Neuronal stem cell (in vitro differentiated cells): ENCODE measurements around the gene DENND2C.

Experiments
- DNase-seq: peaks from one replicate; pipeline ENCODE4 v3.0.0-alpha.2; 2013; ENCODE audit warnings: low spot score
- H2AFZ ChIP-seq: one replicate; pipeline ENCODE4 v1.6.1; 2013; ENCODE audit warnings: mild to moderate bottlenecking, low read length, inconsistent platforms
- H2AK5ac ChIP-seq: 2 replicates; pipeline ENCODE4 v1.6.1; 2013; ENCODE audit warnings: low read depth, mild to moderate bottlenecking, inconsistent platforms, low read length, moderate library complexity, mixed read lengths
- H2BK120ac ChIP-seq: 2 replicates; pipeline ENCODE4 v1.6.1; 2013; ENCODE audit warnings: low read depth, mild to moderate bottlenecking, inconsistent platforms, low read length, moderate library complexity, mixed read lengths
- H2BK12ac ChIP-seq: one replicate; pipeline ENCODE4 v1.6.1; 2013; ENCODE audit warnings: low read length, inconsistent platforms
- H2BK15ac ChIP-seq: 2 replicates; pipeline ENCODE4 v1.6.1; 2013; ENCODE audit warnings: mild to moderate bottlenecking, low read length, inconsistent platforms, mixed read lengths
- H2BK5ac ChIP-seq: one replicate; pipeline ENCODE4 v1.6.1; 2013; ENCODE audit warnings: inconsistent platforms, mild to moderate bottlenecking, low read length, moderate library complexity
- H3K14ac ChIP-seq: one replicate; pipeline ENCODE4 v1.6.1; 2013; ENCODE audit warnings: low read length, inconsistent platforms
- H3K18ac ChIP-seq: 2 replicates; pipeline ENCODE4 v1.6.1; 2013; ENCODE audit warnings: low read length, inconsistent platforms
- H3K23ac ChIP-seq: 2 replicates; pipeline ENCODE4 v1.6.1; 2013; ENCODE audit warnings: low read depth, mild to moderate bottlenecking, mixed read lengths, low read length, inconsistent platforms; ENCODE audit not compliant: poor library complexity
- H3K27ac ChIP-seq: replicated peaks from 3 replicates; pipeline ENCODE4 v1.5.1; 2013; ENCODE audit warnings: low read length, inconsistent platforms
- H3K27me3 ChIP-seq, 3 experiments: 2 replicates each; pipeline ENCODE4 v1.6.1; 2013; ENCODE audit warnings: low read length in 3 of 3, mild to moderate bottlenecking in 2 of 3, inconsistent platforms in 1 of 3, low read depth in 1 of 3, mixed read lengths in 1 of 3, moderate library complexity in 1 of 3; ENCODE audit not compliant: control insufficient read depth in 3 of 3, insufficient read depth in 3 of 3
- H3K36me3 ChIP-seq, 2 donors: replicated peaks in 1 of 2; 2 replicates each; pipeline ENCODE4 v1.6.1; 2013; ENCODE audit warnings: low read length in 2 of 2; ENCODE audit not compliant: control insufficient read depth in 2 of 2, insufficient read depth in 2 of 2
- H3K4ac ChIP-seq: 2 replicates; pipeline ENCODE4 v1.6.1; 2013; ENCODE audit warnings: inconsistent platforms, mild to moderate bottlenecking, low read length, moderate library complexity
- H3K4me1 ChIP-seq, 2 donors: 1 replicate in 1 of 2; 2 replicates in 1 of 2; pipeline ENCODE4 v1.6.1; 2013; ENCODE audit warnings: low read length in 2 of 2, low read depth in 1 of 2; ENCODE audit not compliant: control insufficient read depth in 2 of 2, insufficient read depth in 1 of 2
- H3K4me2 ChIP-seq: one replicate; pipeline ENCODE4 v1.6.1; 2013; ENCODE audit warnings: mild to moderate bottlenecking, low read length, inconsistent platforms; ENCODE audit not compliant: insufficient read depth, poor library complexity, severe bottlenecking
- H3K4me3 ChIP-seq, 2 donors: 2 replicates each; pipeline ENCODE4 v1.5.1; 2013; ENCODE audit warnings: low read length in 2 of 2, mild to moderate bottlenecking in 2 of 2, inconsistent platforms in 1 of 2, moderate library complexity in 1 of 2
- H3K79me1 ChIP-seq: one replicate; pipeline ENCODE4 v1.6.1; 2013; ENCODE audit warnings: low read depth, mild to moderate bottlenecking, inconsistent platforms, low read length, moderate library complexity
- H3K9ac ChIP-seq: one replicate; pipeline ENCODE4 v1.6.1; 2013; ENCODE audit warnings: mild to moderate bottlenecking, low read depth, low read length, inconsistent platforms; ENCODE audit not compliant: poor library complexity
- H3K9me3 ChIP-seq, 2 donors: replicated peaks in 1 of 2; 2 replicates each; pipeline versions ENCODE3 to v1.6.1; 2013; ENCODE audit warnings: low read length in 2 of 2, mild to moderate bottlenecking in 2 of 2, inconsistent platforms in 1 of 2, low read depth in 1 of 2, mixed read lengths in 1 of 2, moderate library complexity in 1 of 2; ENCODE audit not compliant: control insufficient read depth in 2 of 2, insufficient read depth in 1 of 2
- H4K8ac ChIP-seq: one replicate; pipeline ENCODE4 v1.6.1; 2013; ENCODE audit warnings: low read depth, mild to moderate bottlenecking, inconsistent platforms, low read length, moderate library complexity
- H4K91ac ChIP-seq: one replicate; pipeline ENCODE4 v1.6.1; 2013; ENCODE audit warnings: low read length, low read depth, mild to moderate bottlenecking, inconsistent platforms; ENCODE audit not compliant: poor library complexity
- WGBS, 2 donors: extraction: QIAGEN DNeasy Blood & Tissue Kit; methylation state at CpG; one replicate each; pipeline ENCODE4 v1.1.7; 2013; ENCODE audit warnings: missing lambda C conversion rate in 2 of 2, mixed read lengths in 1 of 2; ENCODE audit not compliant: insufficient read length in 2 of 2, insufficient replicate concordance in 1 of 2; ENCODE audit errors: extremely low coverage in 2 of 2; 5-methylcytosine and 5-hydroxymethylcytosine counted together

Gene DENND2C

DNA sequence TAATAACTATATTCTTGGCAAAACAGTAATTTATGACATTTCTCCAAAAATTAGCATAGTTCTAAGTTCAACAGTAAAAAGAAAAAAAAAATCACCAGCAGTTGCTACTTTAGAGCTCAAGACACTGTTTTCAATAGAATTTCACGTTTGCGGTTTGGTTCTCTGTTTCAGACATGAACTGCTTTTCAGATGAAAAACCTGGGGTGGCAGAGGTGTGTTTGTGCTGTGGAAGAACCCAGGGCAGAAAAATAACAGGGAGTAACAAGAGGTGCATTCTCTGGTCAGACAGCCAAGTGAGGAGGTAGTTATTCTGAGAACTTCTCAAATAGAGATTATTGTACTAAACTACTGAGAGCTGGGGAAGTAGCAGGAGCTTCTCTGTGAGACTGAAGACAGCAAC is 37.8 kb upstream of the DENND2C start:
- WGBS, 2 donors = no CpG with 5 or more reads among the region's 2 CpGs
- H3K14ac ChIP-seq = no peak overlapping the region
- no peak overlapping the region for H2BK12ac ChIP-seq
- no peak overlapping the region for H2AFZ ChIP-seq
- DNase-seq = no peak
- no peak overlapping the region for H2BK15ac ChIP-seq
- H3K23ac ChIP-seq = no peak overlapping the region
- no peak overlapping the region for H4K91ac ChIP-seq
- H3K79me1 ChIP-seq = no peaks in the 10 kb centered on the region
- no peaks in the 10 kb centered on the region for H3K9me3 ChIP-seq
- no peaks in the 10 kb centered on the region for H3K4me1 ChIP-seq
- H3K9ac ChIP-seq = no peak overlapping the region
- H2BK5ac ChIP-seq = no peak overlapping the region
- H4K8ac ChIP-seq = no peak overlapping the region
- H3K4ac ChIP-seq = no peak overlapping the region
- H3K27me3 ChIP-seq = no peaks in the 10 kb centered on the region
- no peak overlapping the region for H3K18ac ChIP-seq
- no peak overlapping the region for H3K27ac ChIP-seq
- H3K4me3 ChIP-seq = no peak overlapping the region
- no peak overlapping the region for H3K4me2 ChIP-seq
- H2AK5ac ChIP-seq = no peak overlapping the region
- peaks cover 13 to 72% of the 10 kb centered on the region in 2 donors for H3K36me3 ChIP-seq
- no peak overlapping the region for H2BK120ac ChIP-seq

DNA sequence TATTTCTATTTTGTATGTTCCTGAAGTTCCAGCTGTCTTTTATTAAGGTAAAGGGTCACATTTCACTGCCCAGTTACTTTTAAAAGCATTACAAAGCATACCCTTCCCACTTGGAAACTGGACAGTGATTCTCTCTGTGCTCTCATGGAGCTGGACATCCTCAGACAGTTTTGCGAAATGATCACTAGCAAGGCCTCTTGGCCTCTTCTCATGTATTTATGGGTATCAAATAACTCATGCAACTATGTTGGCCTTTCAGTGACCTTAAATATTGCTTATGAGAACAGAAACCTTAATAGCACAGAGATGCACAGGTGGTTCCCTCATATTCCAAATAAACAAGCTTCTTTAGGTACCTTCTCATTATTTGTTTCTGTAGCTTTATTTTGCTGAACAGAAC is 33.4 kb upstream of the DENND2C start:
- no peak overlapping the region for H3K4ac ChIP-seq
- no peak overlapping the region for H2BK120ac ChIP-seq
- no peak overlapping the region for H3K27ac ChIP-seq
- H3K36me3 ChIP-seq = peaks cover 4 to 32% of the 10 kb centered on the region in 2 donors
- no peaks in the 10 kb centered on the region for H3K4me1 ChIP-seq
- H2AFZ ChIP-seq = no peak overlapping the region
- DNase-seq = no peak
- no peak overlapping the region for H3K9ac ChIP-seq
- no peak overlapping the region for H4K91ac ChIP-seq
- no peaks in the 10 kb centered on the region for H3K79me1 ChIP-seq
- no peak overlapping the region for H2BK15ac ChIP-seq
- WGBS, 2 donors = no CpG with 5 or more reads among the region's 1 CpG
- H3K4me3 ChIP-seq = no peak overlapping the region
- no peak overlapping the region for H2BK12ac ChIP-seq
- H4K8ac ChIP-seq = no peak overlapping the region
- no peak overlapping the region for H2AK5ac ChIP-seq
- peaks cover 0 to 5% (median 0%) of the 10 kb centered on the region in 3 experiments for H3K27me3 ChIP-seq
- no peak overlapping the region for H3K23ac ChIP-seq
- H3K4me2 ChIP-seq = no peak overlapping the region
- H3K18ac ChIP-seq = no peak overlapping the region
- H3K14ac ChIP-seq = no peak overlapping the region
- no peak overlapping the region for H2BK5ac ChIP-seq
- no peaks in the 10 kb centered on the region for H3K9me3 ChIP-seq

DNA sequence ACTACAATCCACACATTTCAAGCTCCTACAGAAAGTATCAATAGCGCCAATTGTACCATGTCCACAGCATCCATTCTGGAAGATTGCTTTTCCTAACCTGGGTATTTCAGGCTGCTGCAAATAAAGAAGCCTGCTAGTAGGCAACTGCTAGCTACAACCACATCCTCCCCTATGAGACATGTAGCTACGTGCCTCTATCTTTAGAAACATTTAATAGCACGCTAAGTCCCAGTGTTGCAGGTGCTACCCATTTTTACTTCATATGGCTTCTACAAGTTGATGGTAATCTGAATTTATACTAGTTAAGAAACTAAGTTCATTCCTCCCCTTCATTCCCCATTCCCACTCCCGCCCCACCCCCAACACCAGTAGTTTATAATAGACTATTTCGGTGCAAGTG is 32.9 kb upstream of the DENND2C start:
- Histone ChIP-seq H4K91ac (no peak overlapping the region), H2BK120ac (no peak overlapping the region), H2BK5ac (no peak overlapping the region), H3K4me3 (no peak overlapping the region), H3K9ac (no peak overlapping the region), H3K9me3 (no peaks in the 10 kb centered on the region), H3K4me2 (no peak overlapping the region), H3K14ac (no peak overlapping the region), H4K8ac (no peak overlapping the region), H3K79me1 (no peaks in the 10 kb centered on the region), H2BK15ac (no peak overlapping the region), H3K23ac (no peak overlapping the region), H2AFZ (no peak overlapping the region), H3K27ac (no peak overlapping the region), H3K36me3 (peaks cover 2 to 27% of the 10 kb centered on the region in 2 donors), H3K4ac (no peak overlapping the region), H2BK12ac (no peak overlapping the region), H3K27me3 (peaks cover 0 to 5% (median 0%) of the 10 kb centered on the region in 3 experiments), H3K4me1 (no peaks in the 10 kb centered on the region), H3K18ac (no peak overlapping the region), H2AK5ac (no peak overlapping the region)
- no peak for DNase-seq
- WGBS, 2 donors = no CpG with 5 or more reads among the region's 5 CpGs

DNA sequence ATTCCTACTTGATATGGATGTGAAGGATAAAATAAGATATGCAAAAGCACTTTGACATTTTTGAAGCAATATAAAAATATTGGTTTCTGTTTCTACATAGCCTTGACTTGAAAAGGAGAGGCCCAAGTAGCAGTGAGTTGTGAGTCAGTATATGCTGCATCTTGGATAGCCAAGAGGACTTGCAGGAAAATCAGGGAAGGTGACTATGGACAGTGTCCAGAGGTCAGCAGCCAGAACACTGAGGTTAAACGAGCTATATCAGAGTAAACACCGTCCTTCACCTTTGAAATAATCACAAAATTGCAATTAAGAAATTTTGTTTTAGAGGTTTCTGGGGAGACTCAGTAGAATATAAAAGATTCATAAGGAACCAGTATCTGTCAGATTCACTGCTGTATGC is 32.1 kb upstream of the DENND2C start:
- Histone ChIP-seq H2BK12ac (no peak overlapping the region), H2AFZ (no peak overlapping the region), H3K36me3 (peaks cover 0 to 19% of the 10 kb centered on the region in 2 donors), H3K4me3 (no peak overlapping the region), H3K14ac (no peak overlapping the region), H3K27me3 (peaks cover 0 to 5% (median 0%) of the 10 kb centered on the region in 3 experiments), H3K9me3 (no peaks in the 10 kb centered on the region), H4K91ac (no peak overlapping the region), H3K4ac (no peak overlapping the region), H2BK5ac (no peak overlapping the region), H3K23ac (no peak overlapping the region), H3K18ac (no peak overlapping the region), H2AK5ac (no peak overlapping the region), H3K27ac (no peak overlapping the region), H2BK15ac (no peak overlapping the region), H3K79me1 (no peaks in the 10 kb centered on the region), H3K4me1 (no peaks in the 10 kb centered on the region), H2BK120ac (no peak overlapping the region), H4K8ac (no peak overlapping the region), H3K9ac (no peak overlapping the region), H3K4me2 (no peak overlapping the region)
- DNase-seq = no peak
- no CpG with 5 or more reads among the region's 2 CpGs for WGBS, 2 donors
